ENCODE measurements around the gene SLC22A23.

SLC22A23 gene

GRCh38 chr6:3336066-3336786, 120.6 kb downstream of the SLC22A23 start:
- no peak for TF ChIP-seq CTCF (IDR thresholded peaks at IDR 0.05; ENCODE audit: insufficient read depth, low read length, missing control alignments)
- POLR2A ChIA-PET: no interaction called here
- H3K4me3 ChIP-seq (ENCODE audit: low read depth, low read length): no peak overlapping the region
- DNase-seq (ENCODE audit: low read depth, low spot score): no peak
- CTCF ChIA-PET: interaction anchor here (1.3 to 1.5 kb wide), 2 partner anchors 9 to 11 kb away, joined by 3 read pairs; no protein-coding TSS in a partner anchor

DNA sequence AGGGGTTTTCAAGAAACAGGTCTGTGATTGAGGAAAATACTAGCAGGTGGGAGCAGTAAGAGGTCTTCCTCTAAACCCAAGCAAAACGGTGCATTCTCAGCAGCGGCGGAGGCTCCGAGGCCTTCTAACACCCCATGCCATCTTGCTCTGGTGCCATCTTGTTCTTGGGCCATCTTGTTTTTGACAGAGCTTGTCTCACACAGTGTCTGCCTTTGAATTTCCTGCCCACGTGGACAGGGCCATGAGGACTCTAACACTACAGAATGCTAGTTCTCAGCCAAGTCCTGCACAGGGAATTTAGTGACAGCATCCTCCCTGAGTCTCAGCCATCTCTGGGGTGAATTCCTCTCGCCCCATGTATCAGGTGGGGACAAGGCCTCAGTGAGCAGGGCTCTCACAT, 121.7 kb downstream of the SLC22A23 start:
- DNase-seq (ENCODE audit: low read depth, low spot score): no peak
- TF ChIP-seq CTCF (IDR thresholded peaks at IDR 0.05; ENCODE audit: insufficient read depth, low read length, missing control alignments): no peak
- no peak overlapping the region for H3K4me3 ChIP-seq (ENCODE audit: low read depth, low read length)
- POLR2A ChIA-PET: no interaction called here
- CTCF ChIA-PET: no interaction called here

DNA sequence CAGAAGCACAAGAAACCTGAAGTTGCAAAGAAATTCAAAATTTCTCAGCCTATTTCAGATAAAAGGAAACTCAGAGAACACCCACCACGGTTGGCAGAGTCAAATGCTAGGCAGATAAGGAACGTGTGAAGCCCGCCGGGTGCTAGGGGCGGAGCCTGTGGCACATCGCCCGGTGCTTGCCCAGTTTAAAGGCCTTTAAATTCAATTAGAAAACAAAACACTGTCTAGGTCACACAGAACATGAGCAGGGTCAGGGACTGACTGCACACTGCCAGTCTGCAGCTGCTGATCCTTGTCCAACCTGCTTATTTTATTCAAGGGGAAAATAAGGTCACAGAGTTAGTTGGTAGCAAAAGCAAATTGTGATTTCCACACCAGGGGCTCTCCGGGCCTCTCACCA, 122.3 kb downstream of the SLC22A23 start:
- CTCF ChIA-PET: no interaction called here
- H3K4me3 ChIP-seq (ENCODE audit: low read depth, low read length): no peak overlapping the region
- no peak for DNase-seq (ENCODE audit: low read depth, low spot score)
- no peak for TF ChIP-seq CTCF (IDR thresholded peaks at IDR 0.05; ENCODE audit: insufficient read depth, low read length, missing control alignments)
- POLR2A ChIA-PET: no interaction called here

DNA sequence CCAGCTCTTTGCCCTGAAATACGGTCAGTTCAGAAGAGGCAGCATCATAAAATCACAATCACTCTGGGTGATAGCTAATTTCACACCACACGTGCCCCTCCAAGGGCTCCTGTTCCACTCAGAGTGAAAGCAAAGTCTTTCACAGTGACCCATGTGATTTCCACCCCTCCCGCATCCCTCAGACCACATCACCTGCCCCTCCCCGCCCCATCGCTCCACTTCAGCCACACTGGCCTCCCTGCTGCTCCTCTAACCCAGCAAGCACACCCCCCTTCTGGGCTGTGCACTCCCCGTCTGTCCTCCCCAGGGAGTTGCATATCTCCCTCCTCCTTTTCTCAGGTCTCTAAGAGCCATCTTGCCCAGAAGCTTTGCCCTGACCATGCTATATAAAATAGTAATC, 123.6 kb downstream of the SLC22A23 start:
- POLR2A ChIA-PET: no interaction called here
- no peak overlapping the region for H3K4me3 ChIP-seq (ENCODE audit: low read depth, low read length)
- DNase-seq (ENCODE audit: low read depth, low spot score): no peak
- CTCF ChIA-PET: no interaction called here
- no peak for TF ChIP-seq CTCF (IDR thresholded peaks at IDR 0.05; ENCODE audit: insufficient read depth, low read length, missing control alignments)

DNA sequence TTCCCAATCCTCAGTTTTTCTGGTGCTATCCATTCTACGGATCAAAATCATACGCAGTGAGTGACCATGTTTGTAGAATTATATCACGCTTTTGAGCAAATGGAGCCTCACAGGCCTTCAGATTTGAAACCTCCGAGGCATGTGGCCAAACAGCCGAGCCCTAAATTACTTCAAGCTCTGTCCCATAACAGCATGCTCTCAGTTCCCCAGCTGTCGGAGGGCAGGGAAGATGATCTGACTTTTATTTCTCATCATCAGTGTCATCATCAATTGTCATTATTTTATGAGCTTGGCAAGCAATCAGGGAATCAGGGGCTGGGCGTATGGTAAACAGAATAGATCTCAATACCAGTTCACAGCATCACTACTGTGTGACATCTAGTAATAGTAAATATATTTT, 124.9 kb downstream of the SLC22A23 start:
- ChIA-PET CTCF (interaction anchor here (1.9 kb wide), 1 partner anchor 9 kb away, joined by 7 read pairs; no protein-coding TSS in a partner anchor), POLR2A (no interaction called here)
- DNase-seq (ENCODE audit: low read depth, low spot score): no peak
- TF ChIP-seq CTCF (IDR thresholded peaks at IDR 0.05; ENCODE audit: insufficient read depth, low read length, missing control alignments): no peak
- H3K4me3 ChIP-seq (ENCODE audit: low read depth, low read length): no peak overlapping the region

DNA sequence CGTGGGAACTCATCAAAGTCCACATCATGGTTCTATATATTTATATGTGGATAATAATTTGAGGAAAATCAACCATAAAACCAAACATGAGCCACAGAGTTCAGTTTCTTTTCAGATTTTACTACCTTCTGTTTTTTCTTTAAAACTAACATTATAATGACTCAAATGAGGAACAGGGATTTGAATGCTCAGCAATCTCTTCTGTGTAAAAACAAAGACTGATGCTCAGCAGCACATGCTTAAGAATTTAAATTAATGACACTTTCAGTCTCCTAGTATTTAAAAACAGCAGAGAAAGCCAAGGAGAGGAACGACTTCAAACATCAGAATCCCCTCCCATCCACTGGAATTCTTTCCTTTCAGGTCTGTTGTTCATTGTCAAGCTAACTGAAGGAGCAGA, 125.4 kb downstream of the SLC22A23 start:
- H3K4me3 ChIP-seq (ENCODE audit: low read depth, low read length): no peak overlapping the region
- no peak for DNase-seq (ENCODE audit: low read depth, low spot score)
- ChIA-PET POLR2A (no interaction called here), CTCF (interaction anchor here (1.9 kb wide), 1 partner anchor 9 kb away, joined by 7 read pairs; no protein-coding TSS in a partner anchor)
- no peak for TF ChIP-seq CTCF (IDR thresholded peaks at IDR 0.05; ENCODE audit: insufficient read depth, low read length, missing control alignments)
